ENCODE results near the gene COL11A2. TPM values are rescaled to one million over a fixed set of nuclear protein-coding genes. Genes with fewer than 3 reads are reported as not detected.
"Not testable (repeated sequence)": the region's sequence is repeated elsewhere in the genome, so short reads cannot be mapped to it uniquely, and the experiment has no call there.

COL11A2 gene
- total RNA-seq, 1 experiment from 2014 or later: 3.7 TPM

GRCh38 chr6:33235221-33235634, 43.0 kb upstream of the COL11A2 start (continued):
- TF ChIP-seq GABPB1 (CRISPR knock-in tag; IDR thresholded peaks at IDR 0.05) (no peak), SOX15 (CRISPR knock-in tag; IDR thresholded peaks at IDR 0.05) (no peak), JUN (CRISPR knock-in tag; IDR thresholded peaks at IDR 0.05) (no peak), RELA (CRISPR knock-in tag; IDR thresholded peaks at IDR 0.05; ENCODE audit: borderline replicate concordance) (no peak), ZNF671 (CRISPR knock-in tag; IDR thresholded peaks at IDR 0.05) (no peak), ZNF263 (CRISPR knock-in tag; IDR thresholded peaks at IDR 0.05; ENCODE audit: low read depth) (no peak)

DNA sequence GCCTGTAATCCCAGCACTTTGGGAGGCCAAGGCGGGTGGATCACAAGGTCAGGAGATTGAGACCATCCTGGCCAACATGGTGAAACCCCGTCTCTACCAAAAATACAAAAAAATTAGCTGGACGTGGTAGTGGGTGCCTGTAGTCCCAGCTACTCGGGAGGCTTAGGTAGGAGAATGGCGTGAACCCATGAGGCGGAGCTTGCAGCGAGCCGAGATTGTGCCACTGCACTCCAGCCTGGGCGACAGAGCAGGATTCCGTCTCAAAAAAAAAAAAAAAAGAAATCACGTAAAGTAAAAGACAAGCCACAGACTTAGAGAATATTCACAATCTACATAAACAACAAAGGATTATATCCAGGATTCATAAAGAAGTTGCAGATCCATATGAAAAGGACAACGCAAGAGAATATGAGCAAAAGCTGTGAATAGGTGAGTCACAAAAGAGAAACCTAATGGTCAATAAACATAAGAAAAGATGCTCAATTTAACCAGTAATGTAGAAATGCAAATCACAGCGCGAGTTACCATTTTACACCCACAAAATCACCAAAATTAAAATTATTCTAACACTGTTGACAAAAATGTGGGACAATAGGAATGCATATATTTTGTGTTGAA, 34.3 kb upstream of the COL11A2 start:
- CTCF ChIA-PET: interaction anchor here (0.6 to 2.4 kb wide), 11 partner anchors 9 to 293 kb away, joined by 3 to 31 read pairs (median 3); partner anchors contain the start of genes COL11A2, HSD17B8 and RING1
- H3K9me3 Mint-ChIP-seq; H3K36me3 Mint-ChIP-seq; DNase-seq (ENCODE audit: low spot score); POLR2A ChIA-PET: not testable (repeated sequence)
- Mint-ChIP-seq H3K4me3 (peak overlapping the region; percentile 59), H3K4me1 (peaks cover 21% of the 10 kb centered on the region), H3K27ac (peak overlapping the region; percentile 71; the same call in 1 of the 2 replicates), H3K27me3 (ENCODE audit: low read depth) (peaks cover 27% of the 10 kb centered on the region)
- peak; percentile 18; the same call in 1 of the 2 replicates for ATAC-seq

DNA sequence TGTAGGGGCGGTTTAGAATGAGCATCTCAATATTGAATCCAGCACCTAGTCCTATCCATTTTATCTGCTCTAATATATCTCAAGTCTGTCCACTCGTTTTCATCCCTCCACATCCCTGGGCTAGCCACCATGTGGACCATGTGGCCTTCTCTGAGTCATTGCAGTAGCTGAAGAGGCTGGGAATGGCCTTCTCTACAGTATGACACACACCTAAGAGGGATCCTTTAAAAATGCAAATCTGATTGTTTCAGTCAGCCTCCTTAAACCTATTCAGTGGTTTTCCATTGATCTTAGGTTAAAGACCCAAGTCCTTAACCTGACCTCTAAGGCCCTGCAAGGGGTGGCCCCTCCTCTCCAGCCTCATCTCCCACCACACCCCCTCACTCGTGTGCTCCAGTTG, 25.4 kb upstream of the COL11A2 start:
- no peaks in the 10 kb centered on the region for H3K36me3 Mint-ChIP-seq
- H3K4me1 Mint-ChIP-seq: peaks cover 25% of the 10 kb centered on the region
- ATAC-seq (no peak), DNase-seq (ENCODE audit: low spot score) (no peak)
- CTCF ChIA-PET: interaction anchor here (1.3 to 2.6 kb wide), 2 partner anchors 30 to 91 kb away, joined by 3 to 14 read pairs; no protein-coding TSS in a partner anchor
- 0 out of 2 replicates have a peak, but pooled peaks cover 3% of the 10 kb centered on the region for H3K9me3 Mint-ChIP-seq
- no peak for TF ChIP-seq PRDM15 (CRISPR knock-in tag; IDR thresholded peaks at IDR 0.05)
- TF ChIP-seq ETV6 (CRISPR knock-in tag; IDR thresholded peaks at IDR 0.05): no peak
- no peak for TF ChIP-seq ARID4B (CRISPR knock-in tag; IDR thresholded peaks at IDR 0.05; ENCODE audit: borderline replicate concordance)
- TF ChIP-seq JAZF1 (CRISPR knock-in tag; IDR thresholded peaks at IDR 0.05): no peak
- TF ChIP-seq, protein P1, sequence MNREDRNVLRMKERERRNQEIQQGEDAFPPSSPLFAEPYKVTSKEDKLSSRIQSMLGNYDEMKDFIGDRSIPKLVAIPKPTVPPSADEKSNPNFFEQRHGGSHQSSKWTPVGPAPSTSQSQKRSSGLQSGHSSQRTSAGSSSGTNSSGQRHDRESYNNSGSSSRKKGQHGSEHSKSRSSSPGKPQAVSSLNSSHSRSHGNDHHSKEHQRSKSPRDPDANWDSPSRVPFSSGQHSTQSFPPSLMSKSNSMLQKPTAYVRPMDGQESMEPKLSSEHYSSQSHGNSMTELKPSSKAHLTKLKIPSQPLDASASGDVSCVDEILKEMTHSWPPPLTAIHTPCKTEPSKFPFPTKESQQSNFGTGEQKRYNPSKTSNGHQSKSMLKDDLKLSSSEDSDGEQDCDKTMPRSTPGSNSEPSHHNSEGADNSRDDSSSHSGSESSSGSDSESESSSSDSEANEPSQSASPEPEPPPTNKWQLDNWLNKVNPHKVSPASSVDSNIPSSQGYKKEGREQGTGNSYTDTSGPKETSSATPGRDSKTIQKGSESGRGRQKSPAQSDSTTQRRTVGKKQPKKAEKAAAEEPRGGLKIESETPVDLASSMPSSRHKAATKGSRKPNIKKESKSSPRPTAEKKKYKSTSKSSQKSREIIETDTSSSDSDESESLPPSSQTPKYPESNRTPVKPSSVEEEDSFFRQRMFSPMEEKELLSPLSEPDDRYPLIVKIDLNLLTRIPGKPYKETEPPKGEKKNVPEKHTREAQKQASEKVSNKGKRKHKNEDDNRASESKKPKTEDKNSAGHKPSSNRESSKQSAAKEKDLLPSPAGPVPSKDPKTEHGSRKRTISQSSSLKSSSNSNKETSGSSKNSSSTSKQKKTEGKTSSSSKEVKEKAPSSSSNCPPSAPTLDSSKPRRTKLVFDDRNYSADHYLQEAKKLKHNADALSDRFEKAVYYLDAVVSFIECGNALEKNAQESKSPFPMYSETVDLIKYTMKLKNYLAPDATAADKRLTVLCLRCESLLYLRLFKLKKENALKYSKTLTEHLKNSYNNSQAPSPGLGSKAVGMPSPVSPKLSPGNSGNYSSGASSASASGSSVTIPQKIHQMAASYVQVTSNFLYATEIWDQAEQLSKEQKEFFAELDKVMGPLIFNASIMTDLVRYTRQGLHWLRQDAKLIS (CRISPR knock-in tag; IDR thresholded peaks at IDR 0.05; ENCODE audit: borderline replicate concordance): no peak
- no peak for TF ChIP-seq ZBTB43 (CRISPR knock-in tag; IDR thresholded peaks at IDR 0.05)
- no peak for TF ChIP-seq KAT7 (CRISPR knock-in tag; IDR thresholded peaks at IDR 0.05; ENCODE audit: borderline replicate concordance)
- no peak for TF ChIP-seq ELF4 (CRISPR knock-in tag; IDR thresholded peaks at IDR 0.05; ENCODE audit: low read depth)
- no peak for TF ChIP-seq ZNF121 (CRISPR knock-in tag; IDR thresholded peaks at IDR 0.05)
- no peak for TF ChIP-seq ZMAT4 (CRISPR knock-in tag; IDR thresholded peaks at IDR 0.05)
- TF ChIP-seq ZNF416 (CRISPR knock-in tag; IDR thresholded peaks at IDR 0.05): no peak
- peaks cover 97% of the 10 kb centered on the region for H3K27me3 Mint-ChIP-seq (ENCODE audit: low read depth)
- H3K27ac Mint-ChIP-seq: no peak overlapping the region
- POLR2A ChIA-PET: no interaction called here
- no peak overlapping the region for H3K4me3 Mint-ChIP-seq
